ENCODE data around the gene ZPBP2. TPM values are rescaled to one million over a fixed set of nuclear protein-coding genes. Genes with fewer than 3 reads are reported as not detected.
A peak's percentile ranks its signal among the peaks of the same experiment; 100 is the strongest.

Gene ZPBP2
- total RNA-seq, 4 donors from 2014 or later, result not detected

DNA sequence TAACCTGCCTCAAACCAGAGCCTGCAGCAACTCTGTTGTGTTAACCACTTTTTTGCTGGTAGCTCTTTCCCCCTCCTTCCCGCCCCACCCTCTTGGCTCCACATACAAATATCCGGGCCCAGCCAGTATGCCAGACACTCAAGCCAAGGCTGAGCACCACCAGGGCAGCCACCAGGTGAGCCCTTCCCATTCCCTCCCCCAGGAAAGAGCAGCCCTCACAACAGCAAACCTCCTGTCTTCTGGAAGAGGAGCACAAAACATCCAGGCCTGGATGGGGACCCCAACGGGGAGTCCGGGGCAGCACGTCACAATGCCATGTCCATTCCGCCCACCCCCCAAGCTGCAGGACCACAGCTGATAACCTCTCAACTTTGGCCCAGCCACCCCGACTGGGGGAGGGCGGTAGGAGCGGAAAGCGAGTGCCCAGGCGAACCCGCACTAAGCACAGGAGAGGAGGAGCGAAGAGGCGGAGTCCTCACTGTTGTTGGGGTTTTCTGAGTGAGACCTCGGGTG, 58.6 kb downstream of the ZPBP2 start:
- H3K4me3 ChIP-seq, result peak overlapping the region; percentile 86 to 96 (median 90)
- peaks cover 30 to 66% (median 49%) of the 10 kb centered on the region in 3 donors for H3K4me1 ChIP-seq
- intact Hi-C loops (cut with DNase I), result no loop called here
- H3K27ac ChIP-seq, result peak overlapping the region; percentile 89 to 93 (median 92)
- WGBS, 2 donors, result no CpG with 5 or more reads among the region's 15 CpGs
- DNase-seq, result no peak
- H3K9me3 ChIP-seq, result no peaks in the 10 kb centered on the region
- H3K36me3 ChIP-seq, result peaks cover 11 to 27% (median 24%) of the 10 kb centered on the region in 3 donors
- no peaks in the 10 kb centered on the region for H3K27me3 ChIP-seq
- TF ChIP-seq, protein P1, sequence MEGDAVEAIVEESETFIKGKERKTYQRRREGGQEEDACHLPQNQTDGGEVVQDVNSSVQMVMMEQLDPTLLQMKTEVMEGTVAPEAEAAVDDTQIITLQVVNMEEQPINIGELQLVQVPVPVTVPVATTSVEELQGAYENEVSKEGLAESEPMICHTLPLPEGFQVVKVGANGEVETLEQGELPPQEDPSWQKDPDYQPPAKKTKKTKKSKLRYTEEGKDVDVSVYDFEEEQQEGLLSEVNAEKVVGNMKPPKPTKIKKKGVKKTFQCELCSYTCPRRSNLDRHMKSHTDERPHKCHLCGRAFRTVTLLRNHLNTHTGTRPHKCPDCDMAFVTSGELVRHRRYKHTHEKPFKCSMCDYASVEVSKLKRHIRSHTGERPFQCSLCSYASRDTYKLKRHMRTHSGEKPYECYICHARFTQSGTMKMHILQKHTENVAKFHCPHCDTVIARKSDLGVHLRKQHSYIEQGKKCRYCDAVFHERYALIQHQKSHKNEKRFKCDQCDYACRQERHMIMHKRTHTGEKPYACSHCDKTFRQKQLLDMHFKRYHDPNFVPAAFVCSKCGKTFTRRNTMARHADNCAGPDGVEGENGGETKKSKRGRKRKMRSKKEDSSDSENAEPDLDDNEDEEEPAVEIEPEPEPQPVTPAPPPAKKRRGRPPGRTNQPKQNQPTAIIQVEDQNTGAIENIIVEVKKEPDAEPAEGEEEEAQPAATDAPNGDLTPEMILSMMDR (IDR thresholded peaks at IDR 0.05), result no peak
- TF ChIP-seq POLR2A (IDR thresholded peaks at IDR 0.05), result no peak

Small RNA genes within 50 kb of the gene (small RNA-seq; reads per million reads assigned to genes)
- 0 reads per million in 4 donors for gene AC090844.1

Other genes with a start within 250 kb of the ZPBP2 start
- 1 to 10 TPM in 2 of 4 donors, under 1 TPM in 2; 0.23 to 4.8 (median 2.4) TPM for gene PPP1R1B, start 241.2 kb upstream of the ZPBP2 start, total RNA-seq
- gene STARD3, start 231.1 kb upstream of the ZPBP2 start, total RNA-seq, result 10 to 100 TPM; 27.3 to 46.7 (median 33.4) TPM
- gene TCAP, start 202.9 kb upstream of the ZPBP2 start, total RNA-seq, result under 1 TPM; 0.11 to 0.57 (median 0.29) TPM
- gene PNMT, start 199.7 kb upstream of the ZPBP2 start, total RNA-seq, result 1 to 10 TPM in 2 of 4 donors, under 1 TPM in 2; 0.26 to 8.4 (median 1.3) TPM
- 10 to 100 TPM; 10.7 to 34.2 (median 19.2) TPM for gene PGAP3, start 180.1 kb upstream of the ZPBP2 start, total RNA-seq
- 100 to 1,000 TPM in 1 of 4 donors, 10 to 100 TPM in 3; 75.2 to 170 (median 86.5) TPM for gene ERBB2, start 168.1 kb upstream of the ZPBP2 start, total RNA-seq
- gene MIEN1, start 137.7 kb upstream of the ZPBP2 start, total RNA-seq, result 10 to 100 TPM; 44.4 to 55.2 (median 53.2) TPM
- 10 to 100 TPM; 25.1 to 62.1 (median 55.9) TPM for gene GRB7, start 130.3 kb upstream of the ZPBP2 start, total RNA-seq
- 1 to 10 TPM; 2.1 to 9.0 (median 3.8) TPM for gene IKZF3, start 3.9 kb upstream of the ZPBP2 start, total RNA-seq
- gene GSDMB, start 50.4 kb downstream of the ZPBP2 start, total RNA-seq, result 1 to 10 TPM in 3 of 4 donors, under 1 TPM in 1; 0.67 to 4.2 (median 1.4) TPM
- gene ORMDL3, start 59.4 kb downstream of the ZPBP2 start, total RNA-seq, result 10 to 100 TPM; 13.6 to 35.2 (median 31.2) TPM
- gene LRRC3C, start 59.5 kb downstream of the ZPBP2 start, total RNA-seq, result not detected
- gene GSDMA, start 94.8 kb downstream of the ZPBP2 start, total RNA-seq, result 1 to 10 TPM; 1.1 to 3.0 (median 1.8) TPM
- gene PSMD3, start 112.6 kb downstream of the ZPBP2 start, total RNA-seq, result 100 to 1,000 TPM in 1 of 4 donors, 10 to 100 TPM in 3; 72.2 to 121 (median 84.7) TPM
- 1 to 10 TPM in 1 of 4 donors, not detected in 3; 4.0 TPM for gene CSF3, start 147.2 kb downstream of the ZPBP2 start, total RNA-seq
- 10 to 100 TPM; 44.2 to 56.1 (median 49.0) TPM for gene MED24, start 186.2 kb downstream of the ZPBP2 start, total RNA-seq
- 10 to 100 TPM in 2 of 4 donors, 1 to 10 TPM in 2; 4.2 to 27.1 (median 13.4) TPM for gene THRA, start 194.8 kb downstream of the ZPBP2 start, total RNA-seq
- gene NR1D1, start 232.4 kb downstream of the ZPBP2 start, total RNA-seq, result 10 to 100 TPM in 1 of 4 donors, 1 to 10 TPM in 3; 3.8 to 16.4 (median 5.4) TPM